ENCODE results near the gene ARAP1. TPM values are rescaled to one million over a fixed set of nuclear protein-coding genes. Genes with fewer than 3 reads are reported as not detected.

ARAP1 gene
- total and polyA plus RNA-seq, 2 of the 8 experiments (the other 6 are each of a cell fraction or from before 2014, with no cell fraction given): 25.7 to 61.6 TPM

DNA sequence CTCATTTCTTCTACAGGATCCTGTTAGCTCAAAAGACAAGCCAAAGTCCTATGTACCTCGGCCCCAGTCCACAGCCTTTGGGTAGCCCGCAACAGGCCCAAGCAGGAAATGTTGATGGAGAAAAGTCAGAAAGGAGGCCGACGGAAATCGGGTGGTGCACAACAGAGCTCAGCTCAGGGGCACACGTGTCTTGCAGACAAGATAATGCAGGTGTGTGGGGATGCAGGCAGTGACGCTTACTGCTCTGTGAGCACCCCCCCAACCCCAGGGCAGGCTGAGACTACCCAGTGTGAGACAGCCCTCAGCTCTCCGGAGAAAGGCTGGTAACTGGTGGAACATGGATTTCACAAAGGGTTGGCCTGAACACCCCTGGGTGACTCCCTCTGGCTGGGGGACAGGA lies 73.7 kb downstream of the ARAP1 start:
- H3K56ac ChIP-seq (replicated peaks; ENCODE audit: insufficient read length, low read depth, low read length): no peak overlapping the region
- TF ChIP-seq POLR2A (IDR thresholded peaks at IDR 0.05; ENCODE audit: control extremely low read depth in 1 of 2, low read depth in 2 of 2, low read length in 2 of 2): peak in 1 of 2 experiments; percentile 34; a peak in 1 of 3 replicates

More for the DNA sequence above, 73.7 kb downstream of the ARAP1 start:
- 86% methylated on average over 8 of the region's 8 CpGs; no CpG with 5 or more reads in 1 of the 2 experiments for WGBS, 2 experiments (ENCODE audit: extremely low coverage in 1 of 2, insufficient coverage in 1 of 2, insufficient read length in 1 of 2, insufficient replicate concordance in 2 of 2, low coverage in 1 of 2, low lambda C conversion rate in 2 of 2, missing lambda C conversion rate in 1 of 2)
- no peak overlapping the region for H3K23ac ChIP-seq (ENCODE audit: insufficient read length)
- peaks cover 5 to 20% of the 10 kb centered on the region in 2 experiments for H4K20me1 ChIP-seq (replicated peaks in 1 of 2; ENCODE audit: control insufficient read depth in 1 of 2, insufficient read depth in 2 of 2, low read length in 2 of 2)
- no peak overlapping the region for H2BK5ac ChIP-seq (ENCODE audit: low read depth, low read length)
- H3K4ac ChIP-seq (replicated peaks; ENCODE audit: insufficient read length, low read depth, low read length): no peak overlapping the region
- H3K27me3 ChIP-seq (replicated peaks in 1 of 4; ENCODE audit: control insufficient read depth in 3 of 4, extremely low read depth in 1 of 4, insufficient read depth in 3 of 4, low read length in 3 of 4): peaks cover 0 to 39% (median 28%) of the 10 kb centered on the region in 4 experiments; a peak in 6 of 7 replicates
- no peaks in the 10 kb centered on the region for H3K9me3 ChIP-seq (ENCODE audit: insufficient read depth in 2 of 2, low read depth in 1 of 2, low read length in 1 of 2)
- no peaks in the 10 kb centered on the region for H3K79me1 ChIP-seq (ENCODE audit: low read depth, low read length)
- H2AFZ ChIP-seq (ENCODE audit: low read length): no peak overlapping the region
- H2BK120ac ChIP-seq (replicated peaks; ENCODE audit: low read depth, low read length): no peak overlapping the region
- H3K9ac ChIP-seq (replicated peaks in 1 of 4; ENCODE audit: extremely low read depth in 1 of 4, low read depth in 3 of 4, low read length in 3 of 4): no peak overlapping the region
- no peak overlapping the region for H4K5ac ChIP-seq (ENCODE audit: insufficient read length, low read depth, low read length)
- no peak overlapping the region for H3K14ac ChIP-seq (ENCODE audit: insufficient read length)
- H3K79me2 ChIP-seq (ENCODE audit: control insufficient read depth in 1 of 2, insufficient read depth in 2 of 2, low read length in 2 of 2): no peaks in the 10 kb centered on the region
- H4K91ac ChIP-seq (replicated peaks; ENCODE audit: insufficient read length, low read length): no peak overlapping the region
- H3K36me3 ChIP-seq (ENCODE audit: control insufficient read depth in 2 of 4, insufficient read depth in 4 of 4, low read length in 3 of 4): no peaks in the 10 kb centered on the region
- no peak overlapping the region for H2BK15ac ChIP-seq (ENCODE audit: low read length)
- H3K4me1 ChIP-seq (replicated peaks in 1 of 4; ENCODE audit: control insufficient read depth in 3 of 4, insufficient read depth in 4 of 4, low read length in 3 of 4): peaks cover 0 to 22% (median 16%) of the 10 kb centered on the region in 4 experiments; a peak in 6 of 7 replicates
- H3K23me2 ChIP-seq (ENCODE audit: low read depth, low read length): peaks cover 8% of the 10 kb centered on the region; the same call in 1 of the 2 replicates
- no peak overlapping the region; the same call in 1 of the 2 replicates for H3K18ac ChIP-seq (ENCODE audit: extremely low read depth, low read length)
- no peak overlapping the region for H3K27ac ChIP-seq (ENCODE audit: low read depth, low read length)
- FAIRE-seq: no peak
- H3K4me2 ChIP-seq (ENCODE audit: insufficient read depth in 1 of 2, low read depth in 2 of 2, low read length in 2 of 2): no peak overlapping the region
- POLR2A ChIA-PET (ENCODE audit: partially characterized antibody): interaction anchor here (0.7 to 3.9 kb wide), 5 partner anchors 20 to 95 kb away, joined by 3 to 12 read pairs (median 3); no protein-coding TSS in a partner anchor
- DNase-seq (ENCODE audit: low read depth in 1 of 2, low spot score in 2 of 2): no peak
- no peak overlapping the region for H2AK5ac ChIP-seq (ENCODE audit: low read depth, low read length)
- H4K8ac ChIP-seq (ENCODE audit: extremely low read depth, insufficient read depth, low read length): no peak overlapping the region; the same call in 1 of the 2 replicates
- H2BK12ac ChIP-seq (ENCODE audit: low read depth, low read length): no peak overlapping the region
- CTCF ChIA-PET (ENCODE audit: partially characterized antibody): interaction anchor here (0.6 to 19.1 kb wide), 12 partner anchors 5 to 115 kb away, joined by 3 to 384 read pairs (median 78); partner anchors contain the start of gene STARD10
- no peak overlapping the region for H3K4me3 ChIP-seq (ENCODE audit: extremely low read depth in 1 of 4, insufficient read depth in 2 of 4, low read depth in 3 of 4, low read length in 4 of 4)
- H2BK20ac ChIP-seq (ENCODE audit: low read length): no peak overlapping the region

Data from H1 (cell line).